Subcutaneous preadipocyte (primary cell): ENCODE results near the gene RAB13. TPM values are rescaled to one million over a fixed set of nuclear protein-coding genes. Genes with fewer than 3 reads are reported as not detected.

Experiments
- small RNA-seq: library from RNA; depleted of rRNA; stranded (forward); fragments of <200 nt; gene quantifications from one replicate; pipeline ENCODE3, GENCODE V24; 2012
- total RNA-seq: library from RNA; depleted of rRNA; stranded (reverse); fragments of >200 nt; gene quantifications from 2 replicates; pipeline ENCODE4 v1.2.3, GENCODE V29; 2012

RAB13 gene
- total RNA-seq: 67.4 and 82.3 TPM in 2 replicates

GRCh38 chr1:153985941-153986761 is at the start of gene RAB13:
Gene RAB13 (minus strand): TSS chr1:153986339. CDS start chr1:153986236, 103 bp downstream.

GRCh38 chr1:153990468-153991150 is 4.5 kb upstream of the RAB13 start, which contains the start of gene RPS27:
Gene RPS27 (plus strand): TSS chr1:153990762. CDS start chr1:153990797, 35 bp downstream.

DNA sequence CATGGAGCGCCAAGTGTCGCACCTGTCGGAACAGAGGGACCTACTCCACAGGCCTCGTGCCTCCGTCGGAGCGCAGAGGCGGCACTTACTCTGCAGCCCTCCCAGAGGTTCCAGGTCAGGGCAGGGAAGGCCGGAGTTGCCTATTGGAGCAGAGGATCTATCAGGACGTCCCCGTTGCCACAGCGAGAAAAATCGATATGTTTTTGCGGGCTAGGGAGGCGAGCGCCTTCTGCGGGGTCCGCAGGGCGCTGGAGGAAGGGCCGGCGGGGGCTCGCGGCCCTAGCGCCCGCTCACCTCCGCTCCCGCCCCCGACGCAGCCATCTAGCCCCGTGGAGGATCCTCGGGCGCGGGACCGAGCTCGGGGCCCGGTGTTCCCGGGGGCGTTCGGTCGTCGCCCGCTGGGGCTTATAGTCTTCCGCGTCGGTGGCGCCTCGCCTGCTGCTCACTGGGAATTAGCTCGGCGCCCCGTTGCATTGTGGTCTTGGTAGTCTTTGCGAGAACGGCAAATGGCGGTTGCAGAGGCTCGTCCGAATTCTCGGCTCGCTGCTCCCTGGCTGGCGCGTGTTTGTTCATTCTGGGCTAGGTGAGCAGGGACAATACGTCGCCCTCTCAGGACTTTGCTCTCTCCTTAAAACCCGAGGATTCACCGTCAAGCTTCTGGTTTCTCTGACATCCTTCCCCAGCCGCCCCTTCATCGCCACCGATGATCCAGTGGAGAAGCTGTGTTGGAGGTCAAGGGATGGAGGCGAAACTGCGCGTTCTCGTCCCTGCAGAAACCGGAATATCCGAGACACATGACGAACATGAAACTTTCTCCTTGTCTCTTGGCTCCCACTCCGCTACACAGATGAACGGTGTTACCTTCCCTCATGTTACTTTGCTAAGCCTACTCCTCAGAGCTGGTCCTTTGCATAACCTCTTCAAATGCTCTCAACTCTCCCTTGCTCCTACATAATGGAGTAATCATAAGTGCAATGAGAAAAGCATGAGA is 8.6 kb downstream of the RAB13 start, which contains the start of gene JTB:
TSS of gene JTB (minus strand) at position 425 of the 991 bp plus-strand sequence. CDS start at position 3, 422 bp downstream.

DNA sequence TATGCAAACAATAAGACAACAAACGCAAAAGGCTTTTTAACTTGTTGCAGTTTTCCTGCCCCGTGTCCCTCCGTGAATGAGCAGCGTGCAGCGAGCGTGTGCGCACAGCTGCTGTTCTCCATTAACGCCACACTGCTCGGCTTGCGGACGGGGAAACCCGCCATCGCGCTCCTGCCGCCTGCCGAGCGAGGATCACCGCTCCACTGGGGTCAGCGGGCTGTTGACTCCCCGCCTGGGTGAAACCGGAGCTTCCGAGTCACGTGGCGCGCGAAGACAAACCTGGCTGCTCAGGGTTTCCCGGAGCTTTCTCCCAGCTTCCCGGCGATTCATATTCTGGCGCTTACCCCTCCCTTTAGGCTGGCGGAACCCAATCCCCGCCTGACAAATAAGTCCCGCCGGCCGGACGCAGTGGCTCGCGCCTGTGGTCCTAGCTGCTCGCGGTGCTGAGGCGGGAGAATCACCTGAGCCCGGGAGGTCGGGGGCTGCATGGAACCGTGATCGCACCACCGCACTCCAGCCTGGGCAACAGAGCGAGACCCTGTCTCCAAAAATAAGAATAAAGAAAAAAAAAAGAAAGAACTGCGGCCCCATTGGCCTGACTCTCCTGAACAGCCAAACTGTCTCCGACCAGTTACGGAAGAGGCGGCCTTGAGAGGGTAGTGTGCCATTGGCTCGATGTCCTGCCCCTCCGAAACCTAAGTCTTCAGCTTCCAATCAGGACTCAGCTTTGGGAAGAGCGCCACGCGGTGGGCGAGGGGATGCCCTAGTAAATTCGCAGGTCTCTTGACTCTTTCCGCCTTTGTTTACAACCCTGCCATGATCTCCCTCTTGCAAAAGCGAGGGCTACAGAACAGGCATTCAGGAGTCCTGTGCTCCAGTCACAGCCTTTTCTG is 18.8 kb downstream of the RAB13 start, which contains the start of gene CREB3L4:
TSS of gene CREB3L4 (plus strand) at position 796 of the 893 bp plus-strand sequence. CDS start 624 bp downstream, outside the sequence.

DNA sequence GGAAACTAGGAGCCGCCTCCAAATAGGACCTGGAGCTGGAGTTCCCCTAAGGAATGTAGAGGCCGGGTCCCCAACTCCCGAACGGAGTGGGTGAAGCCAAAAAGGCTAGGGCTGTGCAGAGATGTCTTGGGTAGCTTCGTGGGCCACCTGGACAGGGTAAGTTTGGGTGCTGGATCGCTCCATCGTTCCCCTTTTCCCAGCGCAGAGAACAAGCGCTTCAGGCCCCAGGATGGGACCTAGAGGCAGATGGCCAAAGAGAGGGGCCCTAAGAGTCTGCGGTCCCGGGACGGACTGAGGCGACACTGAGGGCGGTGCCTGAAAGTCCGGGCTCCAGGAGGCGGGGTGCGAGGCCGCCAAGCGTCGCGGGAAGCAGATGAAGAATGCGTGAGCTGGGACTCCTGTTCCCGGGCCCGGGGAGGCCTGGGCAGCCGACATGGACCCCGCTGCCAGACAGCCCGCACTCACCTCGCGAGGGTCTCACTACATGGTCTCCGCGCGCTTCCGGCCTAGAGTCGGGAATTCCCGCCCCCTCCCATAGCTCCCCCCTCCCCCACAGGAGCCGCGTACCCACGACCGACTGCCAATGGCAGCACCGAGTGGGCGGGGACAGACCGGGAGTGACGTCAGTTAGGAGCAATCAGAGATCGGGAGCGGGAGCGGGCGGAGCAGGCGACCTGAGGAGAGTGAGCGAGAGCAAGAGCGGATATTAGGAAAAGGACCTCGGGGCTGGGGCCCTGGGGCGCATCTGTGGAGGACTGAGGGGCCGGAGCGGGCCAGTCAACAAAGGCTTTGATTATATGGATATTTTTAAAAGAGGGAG is 22.9 kb downstream of the RAB13 start, which contains the start of gene SLC39A1:
TSS of gene SLC39A1 (minus strand) at position 508 of the 820 bp plus-strand sequence. CDS start 822 bp downstream, outside the sequence.

GRCh38 chr1:153958111-153958960 is 27.8 kb downstream of the RAB13 start, which contains the start of gene CRTC2:
Gene CRTC2 (minus strand): TSS chr1:153958612. CDS start chr1:153958497, 115 bp downstream.

GRCh38 chr1:153946622-153947241 is 39.4 kb downstream of the RAB13 start, which contains the start of gene DENND4B:
Gene DENND4B (minus strand): TSS chr1:153946718. CDS start chr1:153944374, 2,344 bp downstream.

Small RNA genes within 50 kb of the gene (small RNA-seq; reads per million reads assigned to genes)
- gene MIR6737: not detected

Other genes starting within 250 kb of the RAB13 start
- 14.3 and 19.4 TPM in 2 replicates for gene SLC27A3, start 210.9 kb downstream of the RAB13 start, total RNA-seq
- 5.9 and 8.6 TPM in 2 replicates for gene GATAD2B, start 63.4 kb downstream of the RAB13 start, total RNA-seq
- gene DENND4B, start 39.6 kb downstream of the RAB13 start, total RNA-seq: 22.0 and 27.0 TPM in 2 replicates
- 5.9 and 7.6 TPM in 2 replicates for gene CRTC2, start 27.7 kb downstream of the RAB13 start, total RNA-seq
- gene SLC39A1, start 22.8 kb downstream of the RAB13 start, total RNA-seq: 62.2 and 64.7 TPM in 2 replicates
- 8.8 and 11.1 TPM in 2 replicates for gene CREB3L4, start 18.4 kb downstream of the RAB13 start, total RNA-seq
- 73.5 and 80.2 TPM in 2 replicates for gene JTB, start 8.7 kb downstream of the RAB13 start, total RNA-seq
- gene RPS27, start 4.4 kb upstream of the RAB13 start, total RNA-seq: 1,352 and 2,599 TPM in 2 replicates
- under 0.01 TPM in 2 replicates for gene NUP210L, start 168.7 kb upstream of the RAB13 start, total RNA-seq
- gene TPM3, start 205.8 kb upstream of the RAB13 start, total RNA-seq: 401 and 557 TPM in 2 replicates
- gene CFAP141, start 220.0 kb upstream of the RAB13 start, total RNA-seq: not detected in 2 replicates
- 94.1 and 129 TPM in 2 replicates for gene UBAP2L, start 234.6 kb upstream of the RAB13 start, total RNA-seq